OCI-LY1 (cell line): ENCODE measurements around the gene AIF1L.
"Not testable (repeated sequence)": the region's sequence is repeated elsewhere in the genome, so short reads cannot be mapped to it uniquely, and the experiment has no call there.

Experiments
- H2AFZ ChIP-seq: fragments of 200-600 bp; sonication (generic), shearing (Covaris generic); 2 replicates; pipeline ENCODE4 v1.6.0; 2014; ENCODE audit warnings: antibody characterized with exemption, mild to moderate bottlenecking, low read length
- H3F3A ChIP-seq: fragments of 200-600 bp; sonication (generic), shearing (Covaris generic); 2 replicates; pipeline ENCODE4 v1.6.0; 2014; ENCODE audit warnings: mild to moderate bottlenecking, antibody characterized with exemption, low read length, moderate library complexity; ENCODE audit not compliant: insufficient read depth
- H3K27ac ChIP-seq: fragments of 200-600 bp; sonication (generic); 2 replicates; pipeline ENCODE4 v1.5.1; 2014; ENCODE audit warnings: low read length, mixed run types, mild to moderate bottlenecking, low read depth; ENCODE audit not compliant: poor library complexity, severe bottlenecking
- H3K27me3 ChIP-seq: fragments of 200-600 bp; sonication (generic); 2 replicates; pipeline ENCODE4 v1.6.0; 2014; ENCODE audit warnings: antibody characterized with exemption, mild to moderate bottlenecking, low read length, moderate library complexity; ENCODE audit not compliant: insufficient read depth
- H3K36me3 ChIP-seq: fragments of 200-600 bp; sonication (generic); 2 replicates; pipeline ENCODE4 v1.6.1; 2014; ENCODE audit warnings: mild to moderate bottlenecking, antibody characterized with exemption, low read length, moderate library complexity, mixed read lengths; ENCODE audit not compliant: insufficient read depth
- H3K4me1 ChIP-seq: fragments of 200-600 bp; sonication (generic); 2 replicates; pipeline ENCODE4 v1.5.1; 2014; ENCODE audit warnings: mild to moderate bottlenecking, low read length, moderate library complexity; ENCODE audit not compliant: insufficient read depth, severe bottlenecking
- H3K4me2 ChIP-seq: fragments of 200-600 bp; sonication (generic), shearing (Covaris generic); 2 replicates; pipeline ENCODE4 v1.6.1; 2014; ENCODE audit warnings: low read length
- H3K4me3 ChIP-seq: fragments of 200-600 bp; sonication (generic); 2 replicates; pipeline ENCODE4 v1.5.1; 2014; ENCODE audit warnings: low read length, low read depth, mild to moderate bottlenecking, mixed read lengths; ENCODE audit not compliant: poor library complexity, severe bottlenecking
- H3K79me2 ChIP-seq: fragments of 200-600 bp; shearing (Covaris generic); 2 replicates; pipeline ENCODE4 v1.6.1; 2016; ENCODE audit warnings: mixed run types, low read length, mixed read lengths; ENCODE audit not compliant: insufficient read depth
- H3K9ac ChIP-seq: fragments of 200-600 bp; sonication (generic), shearing (Covaris generic); 2 replicates; pipeline ENCODE4 v1.6.1; 2014; ENCODE audit warnings: mild to moderate bottlenecking, low read length, mixed read lengths
- H3K9me2 ChIP-seq: fragments of 200-600 bp; sonication (generic), shearing (Covaris generic); 2 replicates; pipeline ENCODE4 v1.6.1; 2014; ENCODE audit warnings: low read depth, mild to moderate bottlenecking, low read length, mixed read lengths
- H3K9me3 ChIP-seq: fragments of 200-600 bp; shearing (Covaris generic); 2 replicates; pipeline ENCODE4 v1.6.1; 2014; ENCODE audit warnings: low read length, mixed read lengths
- H4K20me1 ChIP-seq: fragments of 200-600 bp; sonication (generic), shearing (Covaris generic); 2 replicates; pipeline ENCODE4 v1.6.0; 2016; ENCODE audit warnings: mild to moderate bottlenecking, low read length; ENCODE audit not compliant: insufficient read depth
- EZH2 ChIP-seq: fragments of 200-600 bp; sonication (generic), shearing (Covaris generic); IDR thresholded peaks from 2 replicates; pipeline ENCODE4 v1.8.0; 2017; ENCODE audit warnings: borderline replicate concordance, mixed run types, mild to moderate bottlenecking, antibody characterized with exemption, low read length, moderate library complexity, mixed read lengths
- TF ChIP-seq, protein P1 (sequence below): fragments of 200-600 bp; sonication (generic), shearing (Covaris generic); IDR thresholded peaks from 2 replicates; pipeline ENCODE4 v1.5.1; 2017; ENCODE audit warnings: mild to moderate bottlenecking, antibody characterized with exemption, low read length, moderate library complexity, mixed read lengths

AIF1L gene

DNA sequence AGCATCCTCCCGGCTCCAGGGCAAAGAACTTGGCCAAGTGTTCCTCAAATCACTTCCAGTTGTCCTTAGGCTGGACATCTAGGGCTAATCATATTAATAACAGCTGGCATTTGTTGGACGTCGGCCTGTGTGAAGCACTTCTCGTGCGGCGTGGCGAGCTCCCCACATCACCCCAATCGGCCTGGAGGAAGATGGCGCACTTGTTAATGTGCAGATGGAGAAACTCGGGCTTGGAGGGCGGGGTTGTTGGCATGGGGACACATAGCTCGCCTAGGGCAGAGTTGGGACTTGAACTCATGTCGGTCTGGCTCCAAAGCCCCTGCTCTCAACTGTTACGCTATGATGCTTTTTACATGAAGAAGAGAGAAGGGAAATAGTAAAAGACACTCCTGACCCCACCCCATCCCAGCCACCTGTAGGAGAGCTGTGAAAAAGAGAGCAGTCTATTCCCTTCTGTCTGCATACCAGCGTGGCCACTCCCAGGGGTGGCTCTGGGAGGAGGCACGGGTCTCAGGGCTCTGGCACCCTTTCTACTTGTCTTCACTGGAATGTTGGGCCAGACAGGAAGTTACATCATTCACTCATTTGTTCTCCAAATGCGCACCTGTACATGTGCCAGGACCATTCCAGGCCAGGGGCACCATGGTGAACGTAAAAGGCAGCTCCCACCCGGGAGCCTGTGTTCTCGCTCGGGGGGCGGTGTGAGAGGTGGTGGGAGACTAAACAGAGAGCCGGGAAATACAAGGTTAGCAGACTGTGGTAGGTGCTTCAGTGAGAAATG lies 16.2 kb downstream of the AIF1L start:
- peaks cover 10% of the 10 kb centered on the region; the same call in 1 of the 2 replicates for H3K27me3 ChIP-seq
- no peaks in the 10 kb centered on the region for H3K36me3 ChIP-seq
- H3K79me2 ChIP-seq, result no peaks in the 10 kb centered on the region
- no peak overlapping the region for H3K9ac ChIP-seq
- H3F3A ChIP-seq, result no peaks in the 10 kb centered on the region
- H3K27ac ChIP-seq, result no peak overlapping the region
- H3K9me2 ChIP-seq, result no peaks in the 10 kb centered on the region
- no peak for TF ChIP-seq EZH2
- TF ChIP-seq, protein P1, sequence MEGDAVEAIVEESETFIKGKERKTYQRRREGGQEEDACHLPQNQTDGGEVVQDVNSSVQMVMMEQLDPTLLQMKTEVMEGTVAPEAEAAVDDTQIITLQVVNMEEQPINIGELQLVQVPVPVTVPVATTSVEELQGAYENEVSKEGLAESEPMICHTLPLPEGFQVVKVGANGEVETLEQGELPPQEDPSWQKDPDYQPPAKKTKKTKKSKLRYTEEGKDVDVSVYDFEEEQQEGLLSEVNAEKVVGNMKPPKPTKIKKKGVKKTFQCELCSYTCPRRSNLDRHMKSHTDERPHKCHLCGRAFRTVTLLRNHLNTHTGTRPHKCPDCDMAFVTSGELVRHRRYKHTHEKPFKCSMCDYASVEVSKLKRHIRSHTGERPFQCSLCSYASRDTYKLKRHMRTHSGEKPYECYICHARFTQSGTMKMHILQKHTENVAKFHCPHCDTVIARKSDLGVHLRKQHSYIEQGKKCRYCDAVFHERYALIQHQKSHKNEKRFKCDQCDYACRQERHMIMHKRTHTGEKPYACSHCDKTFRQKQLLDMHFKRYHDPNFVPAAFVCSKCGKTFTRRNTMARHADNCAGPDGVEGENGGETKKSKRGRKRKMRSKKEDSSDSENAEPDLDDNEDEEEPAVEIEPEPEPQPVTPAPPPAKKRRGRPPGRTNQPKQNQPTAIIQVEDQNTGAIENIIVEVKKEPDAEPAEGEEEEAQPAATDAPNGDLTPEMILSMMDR, result no peak
- H3K4me3 ChIP-seq, result no peak overlapping the region
- H3K4me2 ChIP-seq, result no peak overlapping the region
- H2AFZ ChIP-seq, result no peak overlapping the region
- no peaks in the 10 kb centered on the region for H3K4me1 ChIP-seq
- no peaks in the 10 kb centered on the region for H3K9me3 ChIP-seq
- H4K20me1 ChIP-seq, result no peaks in the 10 kb centered on the region

DNA sequence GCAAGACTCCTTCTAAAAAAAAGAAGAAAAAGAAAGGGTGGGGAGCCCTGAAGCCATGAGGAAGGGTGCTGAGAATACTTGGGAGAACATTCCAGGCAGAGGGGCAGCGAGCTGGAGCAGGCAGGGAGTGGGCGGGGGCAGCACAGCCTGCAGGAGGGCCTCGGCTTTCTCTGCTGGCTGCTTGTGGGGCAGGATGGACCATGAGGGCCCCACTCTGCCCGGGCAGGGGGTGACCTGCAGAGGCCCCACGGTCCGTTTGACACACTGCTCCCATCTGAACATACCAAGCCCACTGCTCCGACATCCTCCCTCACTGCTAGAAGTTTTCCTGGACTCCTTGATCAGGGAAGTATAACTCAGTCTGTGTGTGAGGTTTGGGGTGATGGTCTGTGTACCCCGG lies 17.3 kb downstream of the AIF1L start:
- Histone ChIP-seq H3K9me3 (no peaks in the 10 kb centered on the region), H3K79me2 (no peaks in the 10 kb centered on the region), H2AFZ (no peak overlapping the region), H3K9me2 (no peaks in the 10 kb centered on the region), H3K4me3 (no peak overlapping the region), H3K9ac (no peak overlapping the region), H3K27me3 (peaks cover 14% of the 10 kb centered on the region; the same call in 1 of the 2 replicates), H3F3A (no peaks in the 10 kb centered on the region), H3K27ac (no peak overlapping the region), H4K20me1 (no peaks in the 10 kb centered on the region), H3K4me1 (no peaks in the 10 kb centered on the region), H3K36me3 (no peaks in the 10 kb centered on the region), H3K4me2 (no peak overlapping the region)
- no peak for TF ChIP-seq EZH2
- TF ChIP-seq, protein P1, result no peak

DNA sequence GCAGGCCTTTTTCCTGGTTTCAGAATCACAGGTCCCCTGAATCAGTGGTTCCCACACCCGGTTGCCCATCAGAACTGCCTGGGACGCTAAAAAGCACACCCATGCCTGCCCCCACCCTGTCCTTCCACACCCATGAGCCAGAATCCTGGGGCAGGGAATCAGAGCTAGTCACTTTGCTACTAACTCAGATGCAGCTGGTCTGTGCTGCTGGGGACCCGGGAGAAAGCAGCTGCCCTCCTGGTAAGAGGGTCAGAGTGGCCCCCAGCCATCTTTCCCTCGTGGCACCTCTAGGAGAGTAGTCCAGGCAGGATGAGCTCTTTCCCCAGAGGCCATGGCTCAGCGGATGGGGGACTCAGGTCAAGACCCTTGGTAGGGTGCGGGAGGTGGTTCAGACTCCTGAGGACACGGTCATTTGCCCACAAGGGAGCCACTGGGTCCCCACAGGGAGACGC lies 17.8 kb downstream of the AIF1L start:
- TF ChIP-seq EZH2, result no peak
- TF ChIP-seq, protein P1, result no peak
- no peak overlapping the region for H3K9ac ChIP-seq
- H2AFZ ChIP-seq, result no peak overlapping the region
- H3K27me3 ChIP-seq, result peaks cover 14% of the 10 kb centered on the region; the same call in 1 of the 2 replicates
- no peak overlapping the region for H3K4me2 ChIP-seq
- H3K9me2 ChIP-seq, result no peaks in the 10 kb centered on the region
- no peaks in the 10 kb centered on the region for H3F3A ChIP-seq
- no peaks in the 10 kb centered on the region for H3K4me1 ChIP-seq
- H3K36me3 ChIP-seq, result no peaks in the 10 kb centered on the region
- no peaks in the 10 kb centered on the region for H3K9me3 ChIP-seq
- no peaks in the 10 kb centered on the region for H3K79me2 ChIP-seq
- no peak overlapping the region for H3K27ac ChIP-seq
- H4K20me1 ChIP-seq, result no peaks in the 10 kb centered on the region
- no peak overlapping the region for H3K4me3 ChIP-seq

DNA sequence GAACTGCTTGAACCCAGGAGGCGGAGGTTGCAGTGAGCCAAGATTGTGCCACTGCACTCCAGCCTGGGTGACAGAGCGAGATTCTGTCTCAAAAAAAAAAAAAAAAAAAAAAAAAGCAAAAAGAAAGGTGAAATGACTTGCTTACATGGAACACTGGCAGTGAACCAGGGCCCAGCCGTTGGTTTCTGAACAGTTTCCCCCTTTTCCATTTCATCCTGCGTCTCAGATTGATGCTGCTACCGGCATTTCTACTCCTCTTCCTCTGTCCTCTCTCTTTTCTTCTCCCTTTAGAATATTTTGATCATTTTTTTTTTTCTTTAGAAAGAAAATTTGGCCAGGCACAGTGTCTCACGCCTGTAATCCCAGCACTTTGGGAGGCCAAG lies 19.0 kb downstream of the AIF1L start:
- H3K9me2 ChIP-seq, H3K79me2 ChIP-seq, H3K4me1 ChIP-seq, H3F3A ChIP-seq, H3K4me2 ChIP-seq, H2AFZ ChIP-seq, H3K36me3 ChIP-seq, H4K20me1 ChIP-seq, H3K9ac ChIP-seq, H3K27ac ChIP-seq, H3K9me3 ChIP-seq, H3K4me3 ChIP-seq: not testable (repeated sequence)
- H3K27me3 ChIP-seq, result peaks cover 14% of the 10 kb centered on the region; the same call in 1 of the 2 replicates
